KMS-11 (cell line): ENCODE measurements around the gene CFD.
A peak's percentile ranks its signal among the peaks of the same experiment; 100 is the strongest.
"Not testable (repeated sequence)": the region's sequence is repeated elsewhere in the genome, so short reads cannot be mapped to it uniquely, and the experiment has no call there.

Experiments used
- H2AFZ ChIP-seq: fragments of 200-600 bp; sonication (generic); 2 replicates; pipeline ENCODE4 v1.6.1; 2016; ENCODE audit warnings: antibody characterized with exemption, mixed run types, low read depth
- H3K27ac ChIP-seq: fragments of 200-600 bp; sonication (generic); 2 replicates; pipeline ENCODE4 v1.6.1; 2016; ENCODE audit warnings: mild to moderate bottlenecking, mixed run types
- H3K27me3 ChIP-seq: fragments of 200-600 bp; sonication (generic); 2 replicates; pipeline ENCODE4 v1.6.1; 2017; ENCODE audit warnings: mild to moderate bottlenecking, low read depth, mixed run types, moderate library complexity; ENCODE audit not compliant: insufficient read depth
- H3K36me3 ChIP-seq: fragments of 200-600 bp; sonication (generic); 2 replicates; pipeline ENCODE4 v1.6.1; 2017; ENCODE audit warnings: mild to moderate bottlenecking, mixed run types; ENCODE audit not compliant: insufficient read depth
- H3K4me1 ChIP-seq: fragments of 200-600 bp; sonication (generic); 2 replicates; pipeline ENCODE4 v1.6.1; 2016; ENCODE audit warnings: mild to moderate bottlenecking, low read depth, mixed run types; ENCODE audit not compliant: poor library complexity, severe bottlenecking
- H3K4me2 ChIP-seq: fragments of 200-600 bp; sonication (generic); 2 replicates; pipeline ENCODE4 v1.7.0; 2016; ENCODE audit warnings: mild to moderate bottlenecking, mixed run types
- H3K4me3 ChIP-seq: fragments of 200-600 bp; sonication (generic); IDR thresholded peaks from 2 replicates; pipeline ENCODE4 v1.6.1; 2017; ENCODE audit warnings: low read depth, low read length, mixed read lengths; ENCODE audit not compliant: insufficient read depth
- H3K79me2 ChIP-seq: fragments of 200-600 bp; sonication (generic); 2 replicates; pipeline ENCODE4 v1.6.1; 2016; ENCODE audit warnings: low read depth, mixed run types; ENCODE audit not compliant: insufficient read depth
- H3K9ac ChIP-seq: fragments of 200-600 bp; sonication (generic); 2 replicates; pipeline ENCODE4 v1.6.1; 2016; ENCODE audit warnings: mild to moderate bottlenecking, mixed run types
- H4K20me1 ChIP-seq: fragments of 200-600 bp; sonication (generic); 2 replicates; pipeline ENCODE4 v1.6.1; 2016; ENCODE audit warnings: mild to moderate bottlenecking, mixed run types; ENCODE audit not compliant: insufficient read depth
- CTCF ChIP-seq: fragments of 200-600 bp; sonication (generic); conservative IDR thresholded peaks from 2 replicates; pipeline ENCODE4 v1.6.1; 2017; ENCODE audit warnings: low read depth, mild to moderate bottlenecking, antibody characterized with exemption, low read length, moderate library complexity, mixed read lengths

Gene CFD

GRCh38 chr19:831407-832369, 27.8 kb upstream of the CFD start:
- no peak overlapping the region for H3K4me2 ChIP-seq
- H4K20me1 ChIP-seq: no peaks in the 10 kb centered on the region
- no peak overlapping the region for H2AFZ ChIP-seq
- H3K27me3 ChIP-seq: peaks cover 33% of the 10 kb centered on the region; the same call in 1 of the 2 replicates
- no peak overlapping the region for H3K4me3 ChIP-seq
- no peak overlapping the region for H3K9ac ChIP-seq
- H3K79me2 ChIP-seq: no peaks in the 10 kb centered on the region
- no peaks in the 10 kb centered on the region for H3K4me1 ChIP-seq
- H3K36me3 ChIP-seq: no peaks in the 10 kb centered on the region
- no peak overlapping the region for H3K27ac ChIP-seq
- no peak for TF ChIP-seq CTCF

GRCh38 chr19:834216-834615, 25.2 kb upstream of the CFD start:
- no peak overlapping the region for H2AFZ ChIP-seq
- no peaks in the 10 kb centered on the region for H3K36me3 ChIP-seq

GRCh38 chr19:835210-835810, 24.2 kb upstream of the CFD start:
- no peaks in the 10 kb centered on the region for H3K79me2 ChIP-seq
- peaks cover 35% of the 10 kb centered on the region; the same call in 1 of the 2 replicates for H3K27me3 ChIP-seq
- H3K9ac ChIP-seq: no peak overlapping the region
- H4K20me1 ChIP-seq: no peaks in the 10 kb centered on the region
- no peak overlapping the region for H2AFZ ChIP-seq
- TF ChIP-seq CTCF: no peak
- H3K4me1 ChIP-seq: no peaks in the 10 kb centered on the region
- H3K4me2 ChIP-seq: no peak overlapping the region
- no peak overlapping the region for H3K4me3 ChIP-seq
- H3K27ac ChIP-seq: no peak overlapping the region
- no peaks in the 10 kb centered on the region for H3K36me3 ChIP-seq

More at GRCh38 chr19:834216-834615, 25.2 kb upstream of the CFD start:
- no peak for TF ChIP-seq CTCF
- no peak overlapping the region for H3K27ac ChIP-seq
- no peaks in the 10 kb centered on the region for H4K20me1 ChIP-seq
- H3K4me1 ChIP-seq: no peaks in the 10 kb centered on the region
- H3K4me3 ChIP-seq: no peak overlapping the region
- no peak overlapping the region for H3K9ac ChIP-seq
- H3K4me2 ChIP-seq: no peak overlapping the region
- H3K79me2 ChIP-seq: no peaks in the 10 kb centered on the region
- H3K27me3 ChIP-seq: peaks cover 43% of the 10 kb centered on the region; the same call in 1 of the 2 replicates

- H3K4me2 ChIP-seq: no peak within 1 kb of the TSS
- H3K27me3 ChIP-seq: peaks cover 14% of the 10 kb centered on the region; the same call in 1 of the 2 replicates
- peaks cover 27% of the 10 kb centered on the region for H3K4me1 ChIP-seq
- H3K9ac ChIP-seq: no peak within 1 kb of the TSS
- no peaks in the 10 kb centered on the region for H3K36me3 ChIP-seq
- H3K79me2 ChIP-seq: no peaks in the 10 kb centered on the region
- no peak within 1 kb of the TSS for H2AFZ ChIP-seq
- H3K4me3 ChIP-seq: no peak within 1 kb of the TSS
- no peaks in the 10 kb centered on the region for H4K20me1 ChIP-seq
- no peak for TF ChIP-seq CTCF
- no peak within 1 kb of the TSS for H3K27ac ChIP-seq
Observed at GRCh38 chr19:840519-841206, 18.8 kb upstream of the CFD start, which contains the start of gene PRTN3. TSS of gene PRTN3 (plus strand) at chr19:840999. CDS start at chr19:841009, 10 bp downstream.

GRCh38 chr19:842802-843179, 16.7 kb upstream of the CFD start:
- not testable (repeated sequence) for H3K27me3 ChIP-seq, H3K36me3 ChIP-seq, H4K20me1 ChIP-seq, H3K9ac ChIP-seq, H3K4me3 ChIP-seq
- Histone ChIP-seq H3K4me2 (peak overlapping the region; percentile 60), H2AFZ (peak overlapping the region; percentile 52), H3K27ac (peak overlapping the region; percentile 55), H3K79me2 (peaks cover 16% of the 10 kb centered on the region), H3K4me1 (peaks cover 36% of the 10 kb centered on the region)
